ENCODE results near the gene ULBP1. TPM values are rescaled to one million over a fixed set of nuclear protein-coding genes. Genes with fewer than 3 reads are reported as not detected.
"Not testable (repeated sequence)": the region's sequence is repeated elsewhere in the genome, so short reads cannot be mapped to it uniquely, and the experiment has no call there.

The ULBP1 gene
- polyA plus RNA-seq, 3 donors, result 0.06 to 0.79 (median 0.09) TPM

DNA sequence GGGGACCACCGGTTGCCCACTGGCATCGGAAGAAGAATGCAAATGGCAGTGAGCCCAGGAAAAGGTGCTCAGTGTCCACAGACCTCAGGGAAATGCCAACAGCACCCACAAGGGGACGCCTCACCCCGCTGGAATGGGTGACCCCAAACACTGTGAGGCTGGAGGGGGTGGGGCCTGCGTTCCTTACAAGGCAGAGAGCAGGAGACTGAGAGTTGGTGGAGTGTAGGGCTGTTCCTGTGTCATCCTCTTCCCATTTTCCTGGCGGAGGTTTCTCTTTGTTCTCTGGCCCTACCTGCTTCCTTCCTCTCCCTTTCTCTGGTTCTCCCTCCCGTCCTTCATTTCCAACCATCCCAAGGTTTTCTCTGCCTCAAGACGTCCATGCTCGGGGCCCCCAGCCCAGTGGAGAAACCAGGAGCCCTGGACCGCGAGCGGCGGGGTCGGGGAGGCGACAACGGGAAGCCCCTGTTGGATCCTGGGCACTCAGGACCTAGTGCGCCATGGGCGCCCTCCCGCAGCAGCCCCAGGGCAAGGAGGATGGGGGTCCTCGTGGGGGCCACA lies 25.7 kb upstream of the ULBP1 start:
- Mint-ChIP-seq H3K4me3 (peak overlapping the region; percentile 74 to 98), H3K27ac (peak overlapping the region in 1 of 7 donors; percentile 63), H3K4me1 (peaks cover 31% of the 10 kb centered on the region), H3K36me3 (peaks cover 12 to 13% of the 10 kb centered on the region in 2 donors), H3K9me3 (peaks cover 4 to 33% (median 21%) of the 10 kb centered on the region in 7 donors), H3K27me3 (ENCODE audit: low read depth in 3 of 3) (peaks cover 87 to 97% (median 93%) of the 10 kb centered on the region in 3 donors)
- WGBS (ENCODE audit: insufficient coverage), result 4% methylated on average over 14 of the region's 20 CpGs
- Histone ChIP-seq H3K27ac (ENCODE audit: low read depth in 1 of 2, low read length in 2 of 2) (peak overlapping the region in 1 of 2 donors; percentile 56), H3K4me1 (ENCODE audit: control insufficient read depth in 1 of 2, insufficient read depth in 2 of 2, low read length in 2 of 2) (peaks cover 28 to 31% of the 10 kb centered on the region in 2 donors), H3K4me2 (replicated peaks; ENCODE audit: extremely low read depth, low read length, poor library complexity, severe bottlenecking) (peak overlapping the region; percentile 76), H2AFZ (ENCODE audit: insufficient read depth, low read depth, low read length, poor library complexity, severe bottlenecking) (peak overlapping the region; percentile 72), H3K27me3 (ENCODE audit: control insufficient read depth in 2 of 2, insufficient read depth in 2 of 2, low read length in 2 of 2) (peaks cover 70 to 97% of the 10 kb centered on the region in 2 donors), H3K4me3 (replicated peaks in 1 of 3; ENCODE audit: low read depth in 2 of 3, low read length in 3 of 3) (peak overlapping the region in 2 of 3 experiments; percentile 24 to 71), H3K9ac (ENCODE audit: insufficient read depth, low read length, poor library complexity, severe bottlenecking) (peak overlapping the region; percentile 42), H3K9me3 (replicated peaks in 1 of 2; ENCODE audit: control insufficient read depth in 1 of 2, insufficient read depth in 1 of 2, low read length in 2 of 2) (peaks cover 3 to 20% of the 10 kb centered on the region in 2 donors)
- TF ChIP-seq, protein P1, sequence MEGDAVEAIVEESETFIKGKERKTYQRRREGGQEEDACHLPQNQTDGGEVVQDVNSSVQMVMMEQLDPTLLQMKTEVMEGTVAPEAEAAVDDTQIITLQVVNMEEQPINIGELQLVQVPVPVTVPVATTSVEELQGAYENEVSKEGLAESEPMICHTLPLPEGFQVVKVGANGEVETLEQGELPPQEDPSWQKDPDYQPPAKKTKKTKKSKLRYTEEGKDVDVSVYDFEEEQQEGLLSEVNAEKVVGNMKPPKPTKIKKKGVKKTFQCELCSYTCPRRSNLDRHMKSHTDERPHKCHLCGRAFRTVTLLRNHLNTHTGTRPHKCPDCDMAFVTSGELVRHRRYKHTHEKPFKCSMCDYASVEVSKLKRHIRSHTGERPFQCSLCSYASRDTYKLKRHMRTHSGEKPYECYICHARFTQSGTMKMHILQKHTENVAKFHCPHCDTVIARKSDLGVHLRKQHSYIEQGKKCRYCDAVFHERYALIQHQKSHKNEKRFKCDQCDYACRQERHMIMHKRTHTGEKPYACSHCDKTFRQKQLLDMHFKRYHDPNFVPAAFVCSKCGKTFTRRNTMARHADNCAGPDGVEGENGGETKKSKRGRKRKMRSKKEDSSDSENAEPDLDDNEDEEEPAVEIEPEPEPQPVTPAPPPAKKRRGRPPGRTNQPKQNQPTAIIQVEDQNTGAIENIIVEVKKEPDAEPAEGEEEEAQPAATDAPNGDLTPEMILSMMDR (IDR thresholded peaks at IDR 0.05), result peak; percentile 38
- H3K79me2 ChIP-seq (ENCODE audit: insufficient read depth, low read length); H4K20me1 ChIP-seq (ENCODE audit: insufficient read depth, low read length); H3K36me3 ChIP-seq (replicated peaks in 1 of 2; ENCODE audit: control insufficient read depth in 1 of 2, insufficient read depth in 2 of 2, low read length in 2 of 2): not testable (repeated sequence)
- intact Hi-C loops (cut with micrococcal nuclease), result loop anchor here in 1 of 2 donors (10.0 kb wide), 2 partner anchors 393 to 877 kb away; partner anchors contain the start of gene PPIL4
- DNase-seq, result peak in 1 of 3 donors; percentile 3

DNA sequence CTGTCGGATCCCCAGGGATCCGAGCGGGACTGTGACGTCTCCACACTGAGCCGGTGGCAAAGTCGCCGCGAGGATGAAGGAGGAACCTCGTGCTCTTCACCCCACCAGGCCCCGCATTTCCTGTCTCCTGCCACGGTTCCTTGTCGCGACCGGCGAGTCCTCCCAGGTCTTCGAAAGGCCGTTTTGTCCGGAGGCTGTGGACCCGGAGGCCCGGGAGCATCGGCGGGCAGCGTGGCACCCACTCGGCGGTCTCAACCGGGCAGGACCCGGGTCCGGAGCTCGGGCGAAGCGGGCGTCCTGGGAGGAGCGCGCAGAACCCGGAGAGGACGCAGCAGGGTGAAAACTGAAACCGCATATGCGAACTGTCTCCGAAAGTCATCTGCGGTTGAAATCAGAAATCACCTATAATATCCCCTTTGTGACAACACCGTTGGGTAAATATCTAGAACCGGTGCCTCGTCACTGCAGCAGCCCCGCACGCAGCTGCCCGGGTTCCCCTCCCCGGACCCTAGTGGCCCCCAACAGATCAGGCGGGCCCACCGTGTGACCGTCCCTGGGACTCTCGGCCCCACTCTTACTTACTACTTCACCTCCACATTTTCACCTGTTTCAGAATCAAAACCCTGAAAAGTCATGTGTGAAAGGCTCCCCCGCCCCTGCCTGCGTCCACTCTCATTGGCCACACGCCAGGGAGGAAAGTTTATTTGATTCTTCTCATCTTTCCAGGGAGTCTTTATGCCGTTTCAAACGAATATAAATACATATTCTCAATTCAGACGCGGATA lies 25.0 kb upstream of the ULBP1 start:
- Mint-ChIP-seq H3K27ac (peak overlapping the region in 6 of 7 donors; percentile 44 to 85 (median 62)), H3K36me3 (peaks cover 12 to 13% of the 10 kb centered on the region in 2 donors), H3K4me3 (peak overlapping the region; percentile 74 to 98), H3K9me3 (peaks cover 4 to 33% (median 21%) of the 10 kb centered on the region in 7 donors), H3K4me1 (peaks cover 31% of the 10 kb centered on the region), H3K27me3 (ENCODE audit: low read depth in 3 of 3) (peaks cover 84 to 97% (median 91%) of the 10 kb centered on the region in 3 donors)
- H3K27me3 ChIP-seq (ENCODE audit: control insufficient read depth in 2 of 2, insufficient read depth in 2 of 2, low read length in 2 of 2), result peaks cover 65 to 96% of the 10 kb centered on the region in 2 donors
- H2AFZ ChIP-seq (ENCODE audit: insufficient read depth, low read depth, low read length, poor library complexity, severe bottlenecking), result peak overlapping the region; percentile 72
- peak overlapping the region in 1 of 2 donors; percentile 56 for H3K27ac ChIP-seq (ENCODE audit: low read depth in 1 of 2, low read length in 2 of 2)
- peak overlapping the region; percentile 76 for H3K4me2 ChIP-seq (replicated peaks; ENCODE audit: extremely low read depth, low read length, poor library complexity, severe bottlenecking)
- H3K4me3 ChIP-seq (replicated peaks in 1 of 3; ENCODE audit: low read depth in 2 of 3, low read length in 3 of 3), result peak overlapping the region; percentile 17 to 71 (median 24)
- 2% methylated on average over 44 of the region's 58 CpGs for WGBS (ENCODE audit: insufficient coverage)
- H3K36me3 ChIP-seq (replicated peaks in 1 of 2; ENCODE audit: control insufficient read depth in 1 of 2, insufficient read depth in 2 of 2, low read length in 2 of 2), result no peaks in the 10 kb centered on the region
- peaks cover 3 to 20% of the 10 kb centered on the region in 2 donors for H3K9me3 ChIP-seq (replicated peaks in 1 of 2; ENCODE audit: control insufficient read depth in 1 of 2, insufficient read depth in 1 of 2, low read length in 2 of 2)
- peak in 2 of 3 donors; percentile 39 to 76 for DNase-seq
- no peaks in the 10 kb centered on the region for H3K79me2 ChIP-seq (ENCODE audit: insufficient read depth, low read length)
- TF ChIP-seq, protein P1 (IDR thresholded peaks at IDR 0.05), result no peak
- intact Hi-C loops (cut with micrococcal nuclease), result loop anchor here in 1 of 2 donors (10.0 kb wide), 2 partner anchors 394 to 876 kb away; partner anchors contain the start of gene PPIL4
- no peaks in the 10 kb centered on the region for H4K20me1 ChIP-seq (ENCODE audit: insufficient read depth, low read length)
- peaks cover 28 to 31% of the 10 kb centered on the region in 2 donors for H3K4me1 ChIP-seq (ENCODE audit: control insufficient read depth in 1 of 2, insufficient read depth in 2 of 2, low read length in 2 of 2)
- H3K9ac ChIP-seq (ENCODE audit: insufficient read depth, low read length, poor library complexity, severe bottlenecking), result peak overlapping the region; percentile 42
